ENCODE data around the gene MTA3.

MTA3 gene

GRCh38 chr2:42755191-42755880 is 186.9 kb downstream of the MTA3 start:
- FAIRE-seq: peak; percentile 5
- no peak for DNase-seq (ENCODE audit: extremely low spot score, insufficient read length, low read depth)

GRCh38 chr2:42756150-42756775 is 187.8 kb downstream of the MTA3 start:
- FAIRE-seq (no peak), DNase-seq (ENCODE audit: extremely low spot score, insufficient read length, low read depth) (no peak)

- FAIRE-seq (no peak), DNase-seq (ENCODE audit: extremely low spot score, insufficient read length, low read depth) (no peak)
Observed at GRCh38 chr2:42756966-42757513, 188.6 kb downstream of the MTA3 start.

GRCh38 chr2:42757981-42758740 is 189.7 kb downstream of the MTA3 start:
- FAIRE-seq: no peak
- DNase-seq (ENCODE audit: extremely low spot score, insufficient read length, low read depth): no peak

- FAIRE-seq: no peak
- no peak for DNase-seq (ENCODE audit: extremely low spot score, insufficient read length, low read depth)
Observed at GRCh38 chr2:42758751-42759150, 190.3 kb downstream of the MTA3 start.

- DNase-seq (ENCODE audit: extremely low spot score, insufficient read length, low read depth) (no peak), FAIRE-seq (no peak)
Observed at GRCh38 chr2:42761554-42761953, 193.1 kb downstream of the MTA3 start.

GRCh38 chr2:42762155-42762554 is 193.7 kb downstream of the MTA3 start:
- FAIRE-seq (no peak), DNase-seq (ENCODE audit: extremely low spot score, insufficient read length, low read depth) (no peak)

GRCh38 chr2:42762823-42763804 is 194.7 kb downstream of the MTA3 start:
- no peak for FAIRE-seq
- no peak for DNase-seq (ENCODE audit: extremely low spot score, insufficient read length, low read depth)

- FAIRE-seq (no peak), DNase-seq (ENCODE audit: extremely low spot score, insufficient read length, low read depth) (no peak)
Observed at GRCh38 chr2:42764096-42764495, 195.7 kb downstream of the MTA3 start, which contains the start of gene OXER1. TSS of gene OXER1 (minus strand) at chr2:42764135. CDS start at chr2:42764062, 73 bp downstream.

GRCh38 chr2:42764901-42765300 is 196.5 kb downstream of the MTA3 start:
- DNase-seq (ENCODE audit: extremely low spot score, insufficient read length, low read depth): no peak
- FAIRE-seq: no peak

- DNase-seq (ENCODE audit: extremely low spot score, insufficient read length, low read depth) (no peak), FAIRE-seq (no peak)
Observed at GRCh38 chr2:42765686-42766085, 197.3 kb downstream of the MTA3 start.

- no peak for DNase-seq (ENCODE audit: extremely low spot score, insufficient read length, low read depth)
- FAIRE-seq: no peak
Observed at GRCh38 chr2:42767080-42767898, 198.9 kb downstream of the MTA3 start.

- FAIRE-seq (no peak), DNase-seq (ENCODE audit: extremely low spot score, insufficient read length, low read depth) (no peak)
Observed at GRCh38 chr2:42767899-42768705, 199.7 kb downstream of the MTA3 start.

GRCh38 chr2:42768706-42769256 is 200.3 kb downstream of the MTA3 start:
- DNase-seq (ENCODE audit: extremely low spot score, insufficient read length, low read depth) (no peak), FAIRE-seq (no peak)

- FAIRE-seq (no peak), DNase-seq (ENCODE audit: extremely low spot score, insufficient read length, low read depth) (no peak)
Observed at GRCh38 chr2:42769583-42770287, 201.3 kb downstream of the MTA3 start.

GRCh38 chr2:42770288-42771131 is 202.1 kb downstream of the MTA3 start:
- no peak for DNase-seq (ENCODE audit: extremely low spot score, insufficient read length, low read depth)
- FAIRE-seq: peak; percentile 52

Data from GM18507 (cell line).